Aorta (tissue), 5 donors: ENCODE measurements around the gene MCM3. TPM values are rescaled to one million over a fixed set of nuclear protein-coding genes. Genes with fewer than 3 reads are reported as not detected.

Experiments
- ATAC-seq: fragments of 200-7000 bp; cut with Tn5 transposase; one replicate; pipeline ENCODE4 v1.9.1; 2022; ENCODE audit warnings: moderate library complexity; ENCODE audit not compliant: low FRiP score
- DNase-seq, 2 donors: peaks; one replicate each; pipeline ENCODE4 v3.0.0-alpha.2; 2020
- H3K27ac ChIP-seq, 2 donors: one replicate each; pipeline ENCODE4 v1.5.1; 2013; ENCODE audit warnings: low read length in 2 of 2, mild to moderate bottlenecking in 2 of 2, moderate library complexity in 2 of 2, control low read depth in 1 of 2, inconsistent platforms in 1 of 2, low read depth in 1 of 2
- H3K27me3 ChIP-seq, 2 donors: one replicate each; pipeline ENCODE4 v1.6.1; 2013; ENCODE audit warnings: control low read depth in 1 of 2, low read length in 1 of 2, mild to moderate bottlenecking in 1 of 2, moderate library complexity in 1 of 2; ENCODE audit not compliant: insufficient read depth in 2 of 2, control insufficient read depth in 1 of 2
- H3K36me3 ChIP-seq, 2 donors: one replicate each; pipeline ENCODE4 v1.6.1; 2013; ENCODE audit warnings: control low read depth in 1 of 2, low read length in 1 of 2, mild to moderate bottlenecking in 1 of 2; ENCODE audit not compliant: insufficient read depth in 2 of 2, control insufficient read depth in 1 of 2
- H3K4me1 ChIP-seq, 2 donors: one replicate each; pipeline ENCODE4 v1.6.1; 2013; ENCODE audit warnings: low read length in 2 of 2, control low read depth in 1 of 2, mild to moderate bottlenecking in 1 of 2, moderate library complexity in 1 of 2; ENCODE audit not compliant: insufficient read depth in 2 of 2, control insufficient read depth in 1 of 2
- H3K4me3 ChIP-seq, 2 donors: one replicate each; pipeline ENCODE4 v1.5.1; 2013; ENCODE audit warnings: low read length in 2 of 2, control low read depth in 1 of 2, mild to moderate bottlenecking in 1 of 2
- H3K9me3 ChIP-seq: one replicate; pipeline ENCODE4 v1.6.1; 2013; ENCODE audit warnings: mild to moderate bottlenecking, low read length; ENCODE audit not compliant: control insufficient read depth
- WGBS, 2 donors: extraction: QIAGEN DNeasy Blood & Tissue Kit; methylation state at CpG; one replicate each; pipeline ENCODE4 v1.1.7; 2013; 5-methylcytosine and 5-hydroxymethylcytosine counted together
- intact Hi-C, 2 donors: fragments of 100-400 bp; cut with DNase I; formaldehyde crosslinking; loops; one replicate each; pipeline versions ENCODE4 v1.14.2 to v1.15.0; 2022
- long read RNA-seq, 2 donors: library from polyadenylated mRNA; unstranded; transcript quantifications; one replicate each; pipeline ENCODE4 v2.0.0, GENCODE V29; 2020 to 2021
- polyA plus RNA-seq, 2 donors: library from polyadenylated mRNA; stranded (reverse); fragments of 200-250 nt; gene quantifications; one replicate each; pipeline ENCODE4 v1.2.3, GENCODE V29; 2013
- total RNA-seq, 2 donors: library from RNA; stranded (reverse); fragmentation: NEBNext Ultra II Directional; extraction: Animal tissue kit (Norgen Biotek cat#: 25700); gene quantifications; one replicate each; pipeline ENCODE4 v1.2.1, GENCODE V29; 2021
- donor health status: healthy with polysubstance abuse.
- donor health status: Bipolar disorder and iron deficiency.
- donor health status: DM: no; HTN: no; CAD: no.
- donor health status: DM: no; HTN: no; CAD: no.
- donor health status: DM: yes; HTN: yes; CAD: no.

The MCM3 gene
- total RNA-seq: 10 to 100 TPM; 24.5 to 30.5 TPM
- polyA plus RNA-seq: 10 to 100 TPM; 11.6 to 21.6 TPM
- long read RNA-seq, donor 1, transcript MCM3-201 (17 exons, 3,083 nt): major isoform, 151 of 222 reads
- long read RNA-seq, donor 1, partial matches to known transcripts: 52 of 222 reads
- long read RNA-seq, donor 1, other reads (novel, unspliced or antisense): 17 of 222 reads
- long read RNA-seq, donor 2, transcript MCM3-201 (17 exons, 3,083 nt): major isoform, 38 of 54 reads
- long read RNA-seq, donor 2, partial matches to known transcripts: 11 of 54 reads
- long read RNA-seq, donor 2, other reads (novel, unspliced or antisense): 4 of 54 reads

GRCh38 chr6:52284460-52285176 lies at the start of gene MCM3:
MCM3 (minus strand) TSS chr6:52284742; CDS start chr6:52284674, 68 bp downstream.
- 0% methylated on average over 45 to 53 of the region's 53 CpGs for WGBS, 2 donors
- H3K4me1 ChIP-seq: peaks cover 2 to 4% of the 10 kb centered on the region in 2 donors
- peaks cover 2 to 3% of the 10 kb centered on the region in 2 donors for H3K36me3 ChIP-seq
- no peaks in the 10 kb centered on the region for H3K9me3 ChIP-seq
- H3K27ac ChIP-seq: peak within 1 kb of the TSS in 1 of 2 donors; percentile 5
- ATAC-seq (peak; percentile 100), DNase-seq (peak; percentile 97 to 98)
- H3K4me3 ChIP-seq: peak within 1 kb of the TSS; percentile 59 to 63
- H3K27me3 ChIP-seq: no peaks in the 10 kb centered on the region
- intact Hi-C loops: loop anchor here (2.0 to 10.0 kb wide), 5 partner anchors 78 to 380 kb away; partner anchors contain the start of gene PAQR8 (in 1 of the 2)

GRCh38 chr6:52333840-52334200 lies 49.3 kb upstream of the MCM3 start:
- H3K4me3 ChIP-seq: no peak overlapping the region
- no peaks in the 10 kb centered on the region for H3K4me1 ChIP-seq
- H3K27me3 ChIP-seq: peaks cover 0 to 3% of the 10 kb centered on the region in 2 donors
- intact Hi-C loops: no loop called here
- no peaks in the 10 kb centered on the region for H3K9me3 ChIP-seq
- WGBS, 2 donors: 43 to 57% methylated on average over 1 of the region's 1 CpG
- ATAC-seq (no peak), DNase-seq (no peak)
- no peaks in the 10 kb centered on the region for H3K36me3 ChIP-seq
- H3K27ac ChIP-seq: no peak overlapping the region

GRCh38 chr6:52331793-52332457 lies 47.4 kb upstream of the MCM3 start:
- intact Hi-C loops: no loop called here
- Histone ChIP-seq H3K27ac (no peak overlapping the region), H3K4me3 (no peak overlapping the region), H3K27me3 (peaks cover 0 to 3% of the 10 kb centered on the region in 2 donors), H3K9me3 (no peaks in the 10 kb centered on the region), H3K36me3 (no peaks in the 10 kb centered on the region), H3K4me1 (no peaks in the 10 kb centered on the region)
- no peak for ATAC-seq
- DNase-seq: no peak
- 83 to 88% methylated on average over 4 of the region's 4 CpGs for WGBS, 2 donors

GRCh38 chr6:52330470-52330869 lies 45.9 kb upstream of the MCM3 start:
- Histone ChIP-seq H3K9me3 (no peaks in the 10 kb centered on the region), H3K27ac (no peak overlapping the region), H3K36me3 (no peaks in the 10 kb centered on the region), H3K4me1 (no peaks in the 10 kb centered on the region), H3K4me3 (no peak overlapping the region), H3K27me3 (peaks cover 0 to 2% of the 10 kb centered on the region in 2 donors)
- DNase-seq (no peak), ATAC-seq (no peak)
- intact Hi-C loops: no loop called here
- WGBS, 2 donors: 71 to 76% methylated on average over 2 of the region's 2 CpGs

- no peaks in the 10 kb centered on the region for H3K4me1 ChIP-seq
- no peak overlapping the region for H3K4me3 ChIP-seq
- 92 to 95% methylated on average over 2 of the region's 2 CpGs for WGBS, 2 donors
- ATAC-seq: no peak
- no peaks in the 10 kb centered on the region for H3K27me3 ChIP-seq
- intact Hi-C loops: no loop called here
- no peaks in the 10 kb centered on the region for H3K36me3 ChIP-seq
- H3K27ac ChIP-seq: no peak overlapping the region
- DNase-seq: no peak
- no peaks in the 10 kb centered on the region for H3K9me3 ChIP-seq
Measured at GRCh38 chr6:52328729-52329128, 44.2 kb upstream of the MCM3 start.

- Histone ChIP-seq H3K27me3 (no peaks in the 10 kb centered on the region), H3K4me1 (no peaks in the 10 kb centered on the region), H3K36me3 (no peaks in the 10 kb centered on the region), H3K27ac (no peak overlapping the region), H3K4me3 (no peak overlapping the region), H3K9me3 (no peaks in the 10 kb centered on the region)
- intact Hi-C loops: no loop called here
- ATAC-seq (no peak), DNase-seq (no peak)
- WGBS, 2 donors: 88 to 91% methylated on average over 2 of the region's 2 CpGs
Measured at GRCh38 chr6:52328303-52328662, 43.7 kb upstream of the MCM3 start.

GRCh38 chr6:52326540-52327364 lies 42.2 kb upstream of the MCM3 start:
- Histone ChIP-seq H3K9me3 (no peaks in the 10 kb centered on the region), H3K27me3 (no peaks in the 10 kb centered on the region), H3K4me3 (no peak overlapping the region), H3K4me1 (no peaks in the 10 kb centered on the region), H3K27ac (no peak overlapping the region), H3K36me3 (no peaks in the 10 kb centered on the region)
- ATAC-seq: no peak
- intact Hi-C loops: no loop called here
- WGBS, 2 donors: 90 to 92% methylated on average over 3 of the region's 3 CpGs
- no peak for DNase-seq

GRCh38 chr6:52325695-52326471 lies 41.3 kb upstream of the MCM3 start:
- 65 to 66% methylated on average over 14 of the region's 14 CpGs for WGBS, 2 donors
- intact Hi-C loops: no loop called here
- Histone ChIP-seq H3K4me3 (no peak overlapping the region), H3K36me3 (no peaks in the 10 kb centered on the region), H3K27ac (no peak overlapping the region), H3K4me1 (no peaks in the 10 kb centered on the region), H3K27me3 (no peaks in the 10 kb centered on the region), H3K9me3 (no peaks in the 10 kb centered on the region)
- DNase-seq (no peak), ATAC-seq (no peak)
